Prostate gland (tissue), 2 donors: ENCODE measurements around the gene PTPA. TPM values are rescaled to one million over a fixed set of nuclear protein-coding genes. Genes with fewer than 3 reads are reported as not detected.

ENCODE experiments used
- DNase-seq: peaks from one replicate; pipeline ENCODE4 v3.0.0-alpha.2; 2019; ENCODE audit warnings: low spot score
- H3K27ac ChIP-seq, 2 donors: fragments of 200-600 bp; sonication (generic); 2 replicates each; pipeline ENCODE4 v1.5.1; 2017 to 2019
- H3K27me3 ChIP-seq: fragments of 200-600 bp; sonication (generic); replicated peaks from 2 replicates; pipeline ENCODE4 v1.5.1; 2019; ENCODE audit not compliant: insufficient read depth
- H3K36me3 ChIP-seq, 2 donors: fragments of 200-600 bp; sonication (generic); 1 replicate in 1 of 2; 2 replicates in 1 of 2; pipeline versions ENCODE4 v1.5.1 to v1.8.1; 2017 to 2019
- H3K4me1 ChIP-seq: fragments of 200-600 bp; sonication (generic); replicated peaks from 2 replicates; pipeline ENCODE4 v1.5.1; 2019
- H3K4me3 ChIP-seq, 2 donors: fragments of 200-600 bp; sonication (generic); 2 replicates each; pipeline ENCODE4 v1.5.1; 2017 to 2019
- H3K9me3 ChIP-seq: fragments of 200-600 bp; sonication (generic); 2 replicates; pipeline ENCODE4 v1.5.1; 2017
- POLR2A ChIP-seq: fragments of 450-650 bp; IDR thresholded peaks from one replicate; pipeline ENCODE4 v1.6.1; 2016; ENCODE audit warnings: antibody characterized with exemption, mild to moderate bottlenecking
- POLR2AphosphoS5 ChIP-seq: sonication (generic); formaldehyde crosslinking; IDR thresholded peaks from one replicate; pipeline ENCODE4 v1.6.1; 2017; ENCODE audit warnings: antibody characterized with exemption
- WGBS: methylation state at CpG from one replicate; pipeline ENCODE4 v1.1.5; 2018; 5-methylcytosine and 5-hydroxymethylcytosine counted together
- intact Hi-C: fragments of 100-400 bp; cut with DNase I; formaldehyde crosslinking; loops from one replicate; pipeline ENCODE4 v1.14.2; 2022
- total RNA-seq, 2 donors: library from RNA; depleted of rRNA; stranded (reverse); fragments of >200 nt; gene quantifications; one replicate each; pipeline ENCODE4 v1.1.0, GENCODE V29; 2016
- TF ChIP-seq, protein P1 (sequence below), 4 experiments: fragments of 200-600 bp in 2 of 4; fragments of 450-650 bp in 2 of 4; sonication (generic) in 2 of 4; IDR thresholded peaks; 1 replicate in 3 of 4; 2 replicates in 1 of 4; pipeline ENCODE4 v1.5.1; 2016 to 2019; ENCODE audit warnings: antibody characterized with exemption in 4 of 4, mild to moderate bottlenecking in 2 of 4, moderate library complexity in 2 of 4

Gene PTPA
- total RNA-seq = 100 to 1,000 TPM; 165 to 173 TPM

DNA sequence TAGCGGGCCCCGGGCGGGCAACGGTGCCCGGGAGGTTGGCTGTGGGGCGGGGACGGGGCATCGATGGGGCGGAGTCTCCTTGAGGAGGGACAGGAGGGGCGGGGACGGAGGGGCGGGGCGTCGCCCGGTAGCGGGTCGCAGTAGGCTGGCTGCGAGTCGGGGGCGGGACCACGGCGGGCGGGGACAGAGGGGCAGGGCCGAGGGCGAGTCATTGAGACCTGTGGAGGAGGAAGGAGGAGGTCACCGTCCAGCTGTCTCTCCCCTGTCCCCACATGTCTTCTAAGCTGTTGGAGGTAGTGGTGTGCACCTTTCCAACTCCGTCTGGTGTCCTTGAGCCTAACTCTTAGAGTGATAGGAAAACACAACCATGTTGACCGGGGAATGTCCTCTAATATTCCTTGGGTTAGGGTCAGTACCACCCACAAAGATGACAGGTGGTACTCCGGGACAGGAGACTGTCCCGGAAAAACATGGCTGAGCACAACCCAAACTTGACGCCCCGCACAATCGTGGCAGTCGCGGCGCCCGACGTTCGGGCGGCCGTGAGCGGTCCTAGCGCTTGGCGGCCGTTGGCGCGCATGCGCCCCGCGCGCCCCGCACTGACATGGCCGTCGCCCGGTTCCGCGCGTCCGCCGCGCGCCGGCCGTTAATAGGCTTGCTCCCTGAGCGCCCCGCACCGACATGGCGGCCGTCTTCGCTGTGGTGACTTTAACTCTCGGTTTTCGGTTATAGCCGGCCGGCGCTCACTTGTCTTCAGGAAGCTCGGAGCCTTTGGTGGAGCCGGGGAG is at the start of gene PTPA, which contains the start of gene CRAT:
PTPA (plus strand) TSS at position 676 of the 788 bp plus-strand sequence. CDS start 186 bp downstream, outside the sequence.
CRAT (minus strand) TSS at position 54 of the 788 bp plus-strand sequence. CDS start 284 bp downstream, outside the sequence.
- Histone ChIP-seq H3K27me3 (no peaks in the 10 kb centered on the region), H3K4me3 (peak within 1 kb of the TSS; percentile 87 to 89), H3K36me3 (no peaks in the 10 kb centered on the region), H3K4me1 (peaks cover 14% of the 10 kb centered on the region), H3K9me3 (no peaks in the 10 kb centered on the region), H3K27ac (peak within 1 kb of the TSS; percentile 95 to 96)
- TF ChIP-seq, protein P1, sequence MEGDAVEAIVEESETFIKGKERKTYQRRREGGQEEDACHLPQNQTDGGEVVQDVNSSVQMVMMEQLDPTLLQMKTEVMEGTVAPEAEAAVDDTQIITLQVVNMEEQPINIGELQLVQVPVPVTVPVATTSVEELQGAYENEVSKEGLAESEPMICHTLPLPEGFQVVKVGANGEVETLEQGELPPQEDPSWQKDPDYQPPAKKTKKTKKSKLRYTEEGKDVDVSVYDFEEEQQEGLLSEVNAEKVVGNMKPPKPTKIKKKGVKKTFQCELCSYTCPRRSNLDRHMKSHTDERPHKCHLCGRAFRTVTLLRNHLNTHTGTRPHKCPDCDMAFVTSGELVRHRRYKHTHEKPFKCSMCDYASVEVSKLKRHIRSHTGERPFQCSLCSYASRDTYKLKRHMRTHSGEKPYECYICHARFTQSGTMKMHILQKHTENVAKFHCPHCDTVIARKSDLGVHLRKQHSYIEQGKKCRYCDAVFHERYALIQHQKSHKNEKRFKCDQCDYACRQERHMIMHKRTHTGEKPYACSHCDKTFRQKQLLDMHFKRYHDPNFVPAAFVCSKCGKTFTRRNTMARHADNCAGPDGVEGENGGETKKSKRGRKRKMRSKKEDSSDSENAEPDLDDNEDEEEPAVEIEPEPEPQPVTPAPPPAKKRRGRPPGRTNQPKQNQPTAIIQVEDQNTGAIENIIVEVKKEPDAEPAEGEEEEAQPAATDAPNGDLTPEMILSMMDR (IDR thresholded peaks at IDR 0.05) = peak in 2 of 4 experiments; percentile 28 to 41
- TF ChIP-seq POLR2A (peak; percentile 97), POLR2AphosphoS5 (peak; percentile 93)
- intact Hi-C loops = no loop called here
- under 1% methylated on average over 37 of the region's 77 CpGs for WGBS
- DNase-seq = peak; percentile 97

DNA sequence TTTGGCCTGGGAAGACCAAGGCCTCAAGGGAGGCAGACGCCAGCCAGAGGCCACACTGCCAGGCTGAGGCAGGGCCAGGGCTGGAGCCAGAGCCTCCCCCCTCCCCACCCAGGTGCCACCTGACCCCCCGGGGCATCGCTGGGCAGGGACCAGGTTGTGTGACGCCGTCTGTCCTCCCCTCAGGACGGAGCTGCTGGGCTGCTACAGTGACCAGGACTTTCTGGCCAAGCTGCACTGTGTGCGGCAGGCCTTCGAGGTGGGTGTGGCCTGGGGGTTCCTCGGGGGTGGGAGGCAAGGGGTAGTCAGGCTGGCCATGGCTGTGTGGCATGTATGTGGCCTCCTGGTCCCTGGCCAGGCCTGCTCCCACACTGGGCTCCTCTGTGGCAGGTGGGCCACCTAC is 48.2 kb upstream of the PTPA start:
- no peaks in the 10 kb centered on the region for H3K4me1 ChIP-seq
- H3K27ac ChIP-seq = no peak overlapping the region
- 97% methylated on average over 6 of the region's 9 CpGs for WGBS
- no peak for DNase-seq
- intact Hi-C loops = no loop called here
- TF ChIP-seq POLR2A (no peak), POLR2AphosphoS5 (no peak)
- TF ChIP-seq, protein P1 (IDR thresholded peaks at IDR 0.05) = no peak
- no peaks in the 10 kb centered on the region for H3K27me3 ChIP-seq
- H3K4me3 ChIP-seq = no peak overlapping the region
- no peaks in the 10 kb centered on the region for H3K9me3 ChIP-seq
- H3K36me3 ChIP-seq = peaks cover 3 to 5% of the 10 kb centered on the region in 2 donors

DNA sequence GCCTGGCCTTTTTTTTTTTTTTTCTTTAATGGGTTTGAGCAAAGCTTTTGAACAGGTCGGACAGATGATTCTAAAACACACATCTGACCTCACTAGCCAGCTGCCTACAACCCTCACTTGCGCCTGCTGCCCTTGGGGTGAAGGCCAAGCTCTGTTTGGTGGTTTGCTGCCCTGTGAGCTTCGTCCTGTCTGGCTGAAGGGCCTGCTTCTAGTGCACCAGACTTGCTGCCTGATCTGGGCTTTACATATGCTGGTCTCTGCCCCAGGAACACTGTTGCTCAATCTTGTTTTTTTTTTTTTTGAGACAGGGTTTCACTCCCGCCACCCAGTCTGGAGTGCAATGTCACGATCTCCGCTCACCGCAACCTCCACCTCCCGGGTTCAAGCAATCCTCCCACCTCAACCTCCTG is 46.7 kb upstream of the PTPA start:
- no peak for DNase-seq
- Histone ChIP-seq H3K4me3 (no peak overlapping the region), H3K36me3 (peaks cover 3 to 5% of the 10 kb centered on the region in 2 donors), H3K9me3 (no peaks in the 10 kb centered on the region), H3K27me3 (no peaks in the 10 kb centered on the region), H3K27ac (no peak overlapping the region), H3K4me1 (no peaks in the 10 kb centered on the region)
- 95% methylated on average over 8 of the region's 8 CpGs for WGBS
- intact Hi-C loops = no loop called here
- no peak for TF ChIP-seq POLR2AphosphoS5
- TF ChIP-seq POLR2A = no peak
- TF ChIP-seq, protein P1 (IDR thresholded peaks at IDR 0.05) = no peak

DNA sequence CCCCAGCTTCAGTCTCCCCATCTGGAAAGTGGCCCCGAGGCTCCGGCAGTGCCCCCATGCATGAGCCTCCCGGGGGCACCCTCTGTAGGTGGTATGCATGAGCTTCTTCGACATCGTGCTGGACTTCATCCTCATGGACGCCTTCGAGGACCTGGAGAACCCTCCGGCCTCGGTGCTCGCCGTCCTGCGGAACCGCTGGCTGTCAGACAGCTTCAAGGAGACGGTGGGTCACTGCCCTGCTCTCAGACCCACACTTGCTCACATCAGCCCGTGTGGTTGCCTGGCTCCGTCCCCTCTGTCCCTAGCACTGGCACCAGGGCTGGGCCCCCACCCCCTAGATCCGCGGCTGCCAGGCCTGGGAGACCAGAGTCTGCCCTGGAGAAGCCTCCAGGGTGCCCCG is 43.1 kb upstream of the PTPA start:
- H3K4me1 ChIP-seq = no peaks in the 10 kb centered on the region
- H3K9me3 ChIP-seq = no peaks in the 10 kb centered on the region
- intact Hi-C loops = no loop called here
- H3K27ac ChIP-seq = no peak overlapping the region
- no peaks in the 10 kb centered on the region for H3K27me3 ChIP-seq
- no peak for TF ChIP-seq POLR2AphosphoS5
- TF ChIP-seq, protein P1 (IDR thresholded peaks at IDR 0.05) = no peak
- TF ChIP-seq POLR2A = no peak
- 92% methylated on average over 13 of the region's 19 CpGs for WGBS
- peaks cover 3 to 5% of the 10 kb centered on the region in 2 donors for H3K36me3 ChIP-seq
- DNase-seq = no peak
- H3K4me3 ChIP-seq = no peak overlapping the region
